Peyer's patch (tissue), 4 donors: ENCODE results near the gene MAGEB10. TPM values are rescaled to one million over a fixed set of nuclear protein-coding genes. Genes with fewer than 3 reads are reported as not detected.
"Not testable (repeated sequence)": the region's sequence is repeated elsewhere in the genome, so short reads cannot be mapped to it uniquely, and the experiment has no call there.

Source experiments
- DNase-seq, 3 donors: peaks; one replicate each; pipeline ENCODE4 v3.0.0-alpha.2; 2017 to 2019
- H3K27ac ChIP-seq, 4 donors: fragments of 200-600 bp; sonication (generic); one replicate each; pipeline ENCODE4 v1.5.1; 2016 to 2019
- H3K27me3 ChIP-seq, 2 donors: fragments of 200-600 bp; sonication (generic); one replicate each; pipeline ENCODE4 v1.5.1; 2019
- H3K36me3 ChIP-seq, 3 donors: fragments of 200-600 bp; sonication (generic); one replicate each; pipeline ENCODE4 v1.5.1; 2016 to 2019
- H3K4me1 ChIP-seq, 4 donors: fragments of 200-600 bp; sonication (generic); one replicate each; pipeline ENCODE4 v1.5.1; 2016 to 2019
- H3K4me3 ChIP-seq, 4 donors: fragments of 200-600 bp; sonication (generic); 1 replicate in 3 of 4; 2 replicates in 1 of 4; pipeline ENCODE4 v1.5.1; 2016 to 2019; ENCODE audit warnings: mild to moderate bottlenecking in 1 of 4
- H3K9me3 ChIP-seq, 4 donors: fragments of 200-600 bp; sonication (generic); one replicate each; pipeline ENCODE4 v1.5.1; 2016 to 2019; ENCODE audit warnings: mild to moderate bottlenecking in 1 of 4
- POLR2A ChIP-seq, 2 donors: fragments of 450-650 bp; IDR thresholded peaks; one replicate each; pipeline ENCODE4 v1.5.1; 2017; ENCODE audit warnings: antibody characterized with exemption in 2 of 2, mild to moderate bottlenecking in 2 of 2, moderate library complexity in 2 of 2
- total RNA-seq, 4 donors: library from RNA; depleted of rRNA; stranded (reverse); fragments of >200 nt; gene quantifications; one replicate each; pipeline ENCODE4 v1.1.0, GENCODE V29; 2016
- TF ChIP-seq, protein P1 (sequence below), 6 experiments: fragments of 450-650 bp in 4 of 6; fragments of 200-600 bp in 2 of 6; sonication (generic) in 1 of 6; IDR thresholded peaks; one replicate each; pipeline ENCODE4 v1.5.1; 2017 to 2019; ENCODE audit warnings: antibody characterized with exemption in 6 of 6, mild to moderate bottlenecking in 3 of 6, moderate library complexity in 1 of 6

MAGEB10 gene
- total RNA-seq, 4 donors from 2014 or later: not detected

GRCh38 chrX:27808226-27808625 lies 436 bp downstream of the MAGEB10 start:
- Histone ChIP-seq H3K4me1 (no peaks in the 10 kb centered on the region), H3K27ac (no peak overlapping the region), H3K36me3 (no peaks in the 10 kb centered on the region), H3K9me3 (no peaks in the 10 kb centered on the region), H3K4me3 (no peak overlapping the region), H3K27me3 (no peaks in the 10 kb centered on the region)
- no peak for DNase-seq
- TF ChIP-seq, protein P1, sequence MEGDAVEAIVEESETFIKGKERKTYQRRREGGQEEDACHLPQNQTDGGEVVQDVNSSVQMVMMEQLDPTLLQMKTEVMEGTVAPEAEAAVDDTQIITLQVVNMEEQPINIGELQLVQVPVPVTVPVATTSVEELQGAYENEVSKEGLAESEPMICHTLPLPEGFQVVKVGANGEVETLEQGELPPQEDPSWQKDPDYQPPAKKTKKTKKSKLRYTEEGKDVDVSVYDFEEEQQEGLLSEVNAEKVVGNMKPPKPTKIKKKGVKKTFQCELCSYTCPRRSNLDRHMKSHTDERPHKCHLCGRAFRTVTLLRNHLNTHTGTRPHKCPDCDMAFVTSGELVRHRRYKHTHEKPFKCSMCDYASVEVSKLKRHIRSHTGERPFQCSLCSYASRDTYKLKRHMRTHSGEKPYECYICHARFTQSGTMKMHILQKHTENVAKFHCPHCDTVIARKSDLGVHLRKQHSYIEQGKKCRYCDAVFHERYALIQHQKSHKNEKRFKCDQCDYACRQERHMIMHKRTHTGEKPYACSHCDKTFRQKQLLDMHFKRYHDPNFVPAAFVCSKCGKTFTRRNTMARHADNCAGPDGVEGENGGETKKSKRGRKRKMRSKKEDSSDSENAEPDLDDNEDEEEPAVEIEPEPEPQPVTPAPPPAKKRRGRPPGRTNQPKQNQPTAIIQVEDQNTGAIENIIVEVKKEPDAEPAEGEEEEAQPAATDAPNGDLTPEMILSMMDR (IDR thresholded peaks at IDR 0.05): no peak
- no peak for TF ChIP-seq POLR2A (IDR thresholded peaks at IDR 0.05)

DNA sequence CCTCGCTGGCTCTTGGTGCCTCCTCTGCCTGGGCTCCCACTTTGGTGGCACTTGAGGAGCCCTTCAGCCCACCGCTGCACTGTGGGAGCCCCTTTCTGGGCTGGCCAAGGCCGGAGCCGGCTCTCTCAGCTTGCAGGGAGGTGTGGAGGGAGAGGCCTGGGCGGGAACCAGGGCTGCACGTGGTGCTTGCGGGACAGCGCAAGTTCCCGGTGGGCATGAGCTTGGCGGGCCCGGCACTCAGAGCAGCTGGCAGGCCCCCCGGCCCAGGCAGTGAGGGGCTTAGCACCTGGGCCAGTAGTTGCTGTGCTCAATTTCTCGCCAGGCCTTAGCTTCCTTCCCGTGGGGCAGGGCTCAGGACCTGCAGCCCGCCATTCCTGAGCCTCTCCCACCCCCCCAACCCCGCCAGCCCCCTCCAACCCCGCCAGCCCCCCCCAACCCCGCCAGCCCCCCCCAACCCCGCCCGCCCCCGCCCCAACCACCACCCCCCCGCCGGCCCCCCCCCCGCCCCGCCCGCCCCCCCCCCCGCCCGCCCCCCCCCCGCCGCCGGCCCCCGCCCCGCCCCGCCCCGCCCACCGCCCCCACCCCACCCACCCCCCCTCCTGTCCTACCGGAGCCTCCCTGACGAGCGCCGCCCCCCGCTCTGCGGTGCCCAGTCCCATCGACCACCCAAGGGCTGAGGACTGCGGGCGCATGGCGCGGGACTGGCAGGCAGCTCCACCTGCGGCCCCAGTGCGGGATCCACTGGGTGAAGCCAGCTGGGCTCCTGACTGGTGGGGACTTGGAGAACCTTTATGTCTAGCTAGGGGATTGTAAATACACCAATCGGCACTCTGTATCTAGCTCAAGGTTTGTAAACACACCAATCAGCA lies 1.4 kb downstream of the MAGEB10 start:
- H3K4me1 ChIP-seq, H3K27me3 ChIP-seq, H3K4me3 ChIP-seq, DNase-seq, H3K36me3 ChIP-seq, H3K9me3 ChIP-seq, H3K27ac ChIP-seq: not testable (repeated sequence)

DNA sequence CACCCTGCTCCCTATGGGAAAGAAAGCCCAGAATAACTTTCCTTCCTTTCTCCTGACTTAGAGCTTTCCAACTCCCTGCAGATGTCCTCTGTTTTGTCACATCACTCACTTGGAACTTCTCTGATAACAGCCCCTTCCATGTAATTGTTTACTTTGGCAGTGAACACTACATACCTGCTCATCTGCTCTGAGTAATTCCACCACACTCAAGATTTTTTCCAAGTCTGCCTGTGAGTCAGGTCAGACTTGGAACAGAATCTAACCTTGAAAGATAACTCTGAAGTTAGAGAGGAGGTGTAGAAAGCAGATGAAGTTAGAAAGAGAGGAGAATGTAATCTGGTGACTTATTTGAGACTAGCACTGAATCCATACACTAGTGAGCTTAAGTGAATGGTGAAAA lies 7.4 kb downstream of the MAGEB10 start:
- no peaks in the 10 kb centered on the region for H3K4me1 ChIP-seq
- H3K4me3 ChIP-seq: no peak overlapping the region
- no peak overlapping the region for H3K27ac ChIP-seq
- no peaks in the 10 kb centered on the region for H3K27me3 ChIP-seq
- H3K36me3 ChIP-seq: no peaks in the 10 kb centered on the region
- TF ChIP-seq, protein P1 (IDR thresholded peaks at IDR 0.05): no peak
- TF ChIP-seq POLR2A (IDR thresholded peaks at IDR 0.05): no peak
- no peak for DNase-seq
- H3K9me3 ChIP-seq: no peaks in the 10 kb centered on the region

- H3K27ac ChIP-seq: no peak overlapping the region
- no peak for DNase-seq
- TF ChIP-seq, protein P1 (IDR thresholded peaks at IDR 0.05): no peak
- H3K27me3 ChIP-seq: no peaks in the 10 kb centered on the region
- H3K4me3 ChIP-seq: no peak overlapping the region
- H3K36me3 ChIP-seq: no peaks in the 10 kb centered on the region
- no peaks in the 10 kb centered on the region for H3K4me1 ChIP-seq
- no peaks in the 10 kb centered on the region for H3K9me3 ChIP-seq
Observed at GRCh38 chrX:27823812-27824211, 16.0 kb downstream of the MAGEB10 start.

DNA sequence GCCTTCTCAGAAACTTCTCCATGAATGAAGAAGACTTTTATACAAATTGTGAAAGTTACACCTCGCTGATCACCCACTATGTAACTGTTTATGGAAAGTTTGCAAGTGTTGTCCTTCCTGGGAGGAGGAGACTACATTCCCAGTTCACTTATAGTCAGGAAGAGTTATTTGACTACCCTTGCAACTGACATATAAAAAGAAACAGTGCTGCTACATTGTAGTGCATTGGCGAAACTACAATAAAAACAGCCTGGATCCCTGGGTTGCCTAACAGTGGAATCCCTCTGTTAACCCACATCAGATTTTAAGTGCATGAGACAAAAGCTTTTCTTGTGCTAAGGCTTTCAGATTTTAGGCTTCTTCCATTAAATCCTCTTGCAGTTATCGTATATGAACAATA lies 30.4 kb downstream of the MAGEB10 start:
- Histone ChIP-seq H3K4me3 (no peak overlapping the region), H3K36me3 (no peaks in the 10 kb centered on the region), H3K4me1 (no peaks in the 10 kb centered on the region), H3K27me3 (no peaks in the 10 kb centered on the region), H3K9me3 (no peaks in the 10 kb centered on the region), H3K27ac (no peak overlapping the region)
- no peak for DNase-seq
- TF ChIP-seq POLR2A (IDR thresholded peaks at IDR 0.05): no peak
- TF ChIP-seq, protein P1 (IDR thresholded peaks at IDR 0.05): no peak

- no peak overlapping the region for H3K4me3 ChIP-seq
- no peak overlapping the region for H3K27ac ChIP-seq
- H3K9me3 ChIP-seq: no peaks in the 10 kb centered on the region
- H3K36me3 ChIP-seq: no peaks in the 10 kb centered on the region
- no peaks in the 10 kb centered on the region for H3K27me3 ChIP-seq
- no peaks in the 10 kb centered on the region for H3K4me1 ChIP-seq
- TF ChIP-seq POLR2A (IDR thresholded peaks at IDR 0.05): no peak
- TF ChIP-seq, protein P1 (IDR thresholded peaks at IDR 0.05): no peak
- no peak for DNase-seq
Observed at GRCh38 chrX:27840881-27841280, 33.1 kb downstream of the MAGEB10 start.
